Measurements from ENCODE around the gene RNF208. TPM values are rescaled to one million over a fixed set of nuclear protein-coding genes. Genes with fewer than 3 reads are reported as not detected.
A peak's percentile ranks its signal among the peaks of the same experiment; 100 is the strongest.

Gene RNF208
- total RNA-seq (10 to 100 TPM in 1 of 4 donors, 1 to 10 TPM in 3; 4.8 to 12.8 (median 8.1) TPM), polyA plus RNA-seq (1 to 10 TPM; 5.9 to 6.4 (median 6.1) TPM)
- long read RNA-seq, donor 1, transcript RNF208-201 (1 exons, 1,077 nt), result major isoform, 5 of 5 reads
- long read RNA-seq, donor 1, partial matches to known transcripts, result 0 of 5 reads
- long read RNA-seq, donor 1, other reads (novel, unspliced or antisense), result 0 of 5 reads
- long read RNA-seq, donor 2, transcript RNF208-201 (1 exons, 1,077 nt), result major isoform, 5 of 5 reads
- long read RNA-seq, donor 2, partial matches to known transcripts, result 0 of 5 reads
- long read RNA-seq, donor 2, other reads (novel, unspliced or antisense), result 0 of 5 reads

GRCh38 chr9:137222190-137223077 is at the start of gene RNF208:
Gene RNF208 (minus strand): TSS chr9:137222240. CDS start chr9:137221212, 1,028 bp downstream.
- WGBS, 3 donors, result 4 to 6% (median 5%) methylated on average over 33 to 88 of the region's 88 CpGs
- peak within 1 kb of the TSS; percentile 83 for H3K27ac ChIP-seq
- intact Hi-C loops (cut with DNase I), result loop anchor here in 1 of 2 donors (2.0 kb wide), 1 partner anchor 34 kb away; the partner anchor contains the start of genes ANAPC2 and SSNA1

GRCh38 chr9:137271696-137272076 is 49.6 kb upstream of the RNF208 start:
- no peak overlapping the region for H3K4me3 ChIP-seq
- peaks cover 2 to 47% of the 10 kb centered on the region in 2 donors for H3K36me3 ChIP-seq (ENCODE audit: insufficient read depth in 1 of 2, low read depth in 1 of 2)

More at GRCh38 chr9:137222190-137223077, at the start of gene RNF208:
- DNase-seq (no peak), ATAC-seq (peak; percentile 12 to 45 (median 32))
- TF ChIP-seq CTCF (IDR thresholded peaks at IDR 0.05), result no peak
- H3K4me1 ChIP-seq, result peaks cover 11% of the 10 kb centered on the region
- peak within 1 kb of the TSS; percentile 76 for H3K4me3 ChIP-seq
- peaks cover 0 to 6% (median 0%) of the 10 kb centered on the region in 3 donors for H3K27me3 ChIP-seq (ENCODE audit: insufficient read depth in 3 of 3, low read length in 2 of 3)
- H3K36me3 ChIP-seq (ENCODE audit: insufficient read depth in 1 of 2, low read depth in 1 of 2), result no peaks in the 10 kb centered on the region
- no peaks in the 10 kb centered on the region for H3K9me3 ChIP-seq

GRCh38 chr9:137270929-137271695 is 49.1 kb upstream of the RNF208 start:
- whole genome bisulfite sequencing, 3 donors, result 82 to 91% (median 87%) methylated on average over 32 of the region's 32 CpGs
- H3K36me3 ChIP-seq (ENCODE audit: insufficient read depth in 1 of 2, low read depth in 1 of 2), result peaks cover 2 to 53% of the 10 kb centered on the region in 2 donors
- TF ChIP-seq CTCF (IDR thresholded peaks at IDR 0.05), result no peak
- intact Hi-C loops (cut with DNase I), result no loop called here
- ATAC-seq (no peak), DNase-seq (no peak)
- H3K4me1 ChIP-seq, result peaks cover 25% of the 10 kb centered on the region
- H3K27me3 ChIP-seq (ENCODE audit: insufficient read depth in 3 of 3, low read length in 2 of 3), result peaks cover 0 to 2% (median 2%) of the 10 kb centered on the region in 3 donors
- no peak overlapping the region for H3K27ac ChIP-seq
- H3K9me3 ChIP-seq, result no peaks in the 10 kb centered on the region
- no peak overlapping the region for H3K4me3 ChIP-seq

More at GRCh38 chr9:137271696-137272076, 49.6 kb upstream of the RNF208 start:
- Histone ChIP-seq H3K27me3 (ENCODE audit: insufficient read depth in 3 of 3, low read length in 2 of 3) (peaks cover 0 to 8% (median 2%) of the 10 kb centered on the region in 3 donors), H3K4me1 (peaks cover 31% of the 10 kb centered on the region), H3K27ac (no peak overlapping the region), H3K9me3 (no peaks in the 10 kb centered on the region)
- DNase-seq (no peak), ATAC-seq (no peak)
- WGBS, 3 donors, result 40 to 63% (median 51%) methylated on average over 3 of the region's 3 CpGs
- TF ChIP-seq CTCF (IDR thresholded peaks at IDR 0.05), result no peak
- intact Hi-C loops (cut with DNase I), result no loop called here

- ATAC-seq (peak; percentile 76 to 90 (median 86)), DNase-seq (peak; percentile 46 to 87)
- H3K27me3 ChIP-seq (ENCODE audit: insufficient read depth in 3 of 3, low read length in 2 of 3), result peaks cover 0 to 2% (median 0%) of the 10 kb centered on the region in 3 donors
- no peak for TF ChIP-seq CTCF (IDR thresholded peaks at IDR 0.05)
- H3K9me3 ChIP-seq, result no peaks in the 10 kb centered on the region
- H3K27ac ChIP-seq, result peak overlapping the region; percentile 91
- peak overlapping the region; percentile 65 for H3K4me3 ChIP-seq
- H3K36me3 ChIP-seq (ENCODE audit: insufficient read depth in 1 of 2, low read depth in 1 of 2), result peaks cover 2 to 65% of the 10 kb centered on the region in 2 donors
- intact Hi-C loops (cut with DNase I), result no loop called here
- peaks cover 19% of the 10 kb centered on the region for H3K4me1 ChIP-seq
- 23 to 36% (median 23%) methylated on average over 17 of the region's 17 CpGs for WGBS, 3 donors
These were observed 47.3 kb upstream of the RNF208 start for GRCh38 chr9:137269231-137269772.
